Left lung (tissue), 14 donors: ENCODE measurements around the gene CISD2. TPM values are rescaled to one million over a fixed set of nuclear protein-coding genes. Genes with fewer than 3 reads are reported as not detected.
"Not testable (repeated sequence)": the region's sequence is repeated elsewhere in the genome, so short reads cannot be mapped to it uniquely, and the experiment has no call there.

Source experiments
- ATAC-seq: fragments of 200-7000 bp; cut with Tn5 transposase; one replicate; pipeline ENCODE4 v1.9.1; 2020; ENCODE audit warnings: moderate library complexity
- DNase-seq, 4 donors: peaks; one replicate each; pipeline ENCODE4 v3.0.0-alpha.2; 2013 to 2020
- H3K27ac ChIP-seq, 2 donors: fragments of 200-600 bp; sonication (generic) in 1 of 2; one replicate each; pipeline versions ENCODE4 v1.5.0 to v1.8.0; 2020 to 2021
- H3K27me3 ChIP-seq, 2 donors: fragments of 200-600 bp; sonication (generic) in 1 of 2; one replicate each; pipeline versions ENCODE4 v1.5.0 to v1.8.0; 2020 to 2021
- H3K36me3 ChIP-seq, 2 donors: fragments of 200-600 bp; sonication (generic) in 1 of 2; one replicate each; pipeline versions ENCODE4 v1.5.0 to v1.8.0; 2020 to 2021
- H3K4me1 ChIP-seq, 2 donors: fragments of 200-600 bp; one replicate each; pipeline ENCODE4 v1.8.0; 2021
- H3K4me3 ChIP-seq, 2 donors: fragments of 200-600 bp; sonication (generic) in 1 of 2; one replicate each; pipeline versions ENCODE4 v1.5.0 to v1.8.0; 2020 to 2021; ENCODE audit warnings: mild to moderate bottlenecking in 1 of 2
- H3K9me3 ChIP-seq, 2 donors: fragments of 200-600 bp; sonication (generic) in 1 of 2; one replicate each; pipeline versions ENCODE4 v1.5.0 to v1.8.0; 2020 to 2021
- CTCF ChIP-seq, 2 donors: fragments of 200-600 bp; sonication (generic) in 1 of 2; IDR thresholded peaks; one replicate each; pipeline versions ENCODE4 v1.5.0 to v1.8.0; 2021; ENCODE audit warnings: antibody characterized with exemption in 2 of 2
- intact Hi-C, 2 donors: fragments of 100-400 bp; cut with DNase I; formaldehyde crosslinking; loops; one replicate each; pipeline versions ENCODE4 v1.11.2 to v1.14.2; 2022
- long read RNA-seq, 12 donors: library from polyadenylated mRNA in 2 of 12; unstranded in 2 of 12; transcript quantifications; one replicate each; pipeline ENCODE4 v2.0.0 and lab custom pipeline, GENCODE V29; 2019 to 2026
- polyA plus RNA-seq, 6 donors: library from polyadenylated mRNA; unstranded; fragments of 120-200 nt; gene quantifications; one replicate each; pipeline ENCODE4 v1.2.1, GENCODE V29; 2013; ENCODE audit not compliant: insufficient read length in 6 of 6
- total RNA-seq, 2 donors: library from RNA; stranded (reverse); fragmentation: NEBNext Ultra II Directional; extraction: Animal tissue kit (Norgen Biotek cat#: 25700); gene quantifications; one replicate each; pipeline ENCODE4 v1.2.1, GENCODE V29; 2021
- donor health status: DM: no; HTN: yes; CAD: no.
- donor health status: DM: no; HTN: no; CAD: no.

CISD2 gene
- total RNA-seq, result 10 to 100 TPM; 30.6 to 38.6 TPM
- polyA plus RNA-seq, result 10 to 100 TPM; 30.6 to 38.0 (median 33.7) TPM
- long read RNA-seq, donor 1, full-length matches to known transcripts, result 52 of 83 reads
- long read RNA-seq, donor 1, partial matches to known transcripts, result 31 of 83 reads
- long read RNA-seq, donor 1, other reads (novel, unspliced or antisense), result 0 of 83 reads
- long read RNA-seq, donor 2, full-length matches to known transcripts, result 37 of 42 reads
- long read RNA-seq, donor 2, partial matches to known transcripts, result 5 of 42 reads
- long read RNA-seq, donor 2, other reads (novel, unspliced or antisense), result 0 of 42 reads
- long read RNA-seq, donor 3, full-length matches to known transcripts, result 40 of 40 reads
- long read RNA-seq, donor 3, partial matches to known transcripts, result 0 of 40 reads
- long read RNA-seq, donor 3, other reads (novel, unspliced or antisense), result 0 of 40 reads
- long read RNA-seq, donor 4, full-length matches to known transcripts, result 53 of 55 reads
- long read RNA-seq, donor 4, partial matches to known transcripts, result 2 of 55 reads
- long read RNA-seq, donor 4, other reads (novel, unspliced or antisense), result 0 of 55 reads
- long read RNA-seq, donor 5, full-length matches to known transcripts, result 43 of 43 reads
- long read RNA-seq, donor 5, partial matches to known transcripts, result 0 of 43 reads
- long read RNA-seq, donor 5, other reads (novel, unspliced or antisense), result 0 of 43 reads
- long read RNA-seq, donor 6, full-length matches to known transcripts, result 46 of 46 reads
- long read RNA-seq, donor 6, partial matches to known transcripts, result 0 of 46 reads
- long read RNA-seq, donor 6, other reads (novel, unspliced or antisense), result 0 of 46 reads
- long read RNA-seq, donor 7, full-length matches to known transcripts, result 19 of 19 reads
- long read RNA-seq, donor 7, partial matches to known transcripts, result 0 of 19 reads
- long read RNA-seq, donor 7, other reads (novel, unspliced or antisense), result 0 of 19 reads
- long read RNA-seq, donor 8, full-length matches to known transcripts, result 33 of 33 reads
- long read RNA-seq, donor 8, partial matches to known transcripts, result 0 of 33 reads
- long read RNA-seq, donor 8, other reads (novel, unspliced or antisense), result 0 of 33 reads
- long read RNA-seq, donor 9, result 0 reads
- long read RNA-seq, donor 10, full-length matches to known transcripts, result 44 of 44 reads
- long read RNA-seq, donor 10, partial matches to known transcripts, result 0 of 44 reads
- long read RNA-seq, donor 10, other reads (novel, unspliced or antisense), result 0 of 44 reads
- long read RNA-seq, donor 11, full-length matches to known transcripts, result 65 of 65 reads
- long read RNA-seq, donor 11, partial matches to known transcripts, result 0 of 65 reads
- long read RNA-seq, donor 11, other reads (novel, unspliced or antisense), result 0 of 65 reads
- long read RNA-seq, donor 12, full-length matches to known transcripts, result 28 of 28 reads
- long read RNA-seq, donor 12, partial matches to known transcripts, result 0 of 28 reads
- long read RNA-seq, donor 12, other reads (novel, unspliced or antisense), result 0 of 28 reads

GRCh38 chr4:102868781-102869568, at the start of gene CISD2:
CISD2 (plus strand) TSS chr4:102868992; CDS start chr4:102869085, 93 bp downstream.
- Histone ChIP-seq H3K9me3 (no peaks in the 10 kb centered on the region), H3K36me3 (no peaks in the 10 kb centered on the region), H3K27ac (peak within 1 kb of the TSS; percentile 96 to 98), H3K4me1 (peaks cover 11 to 32% of the 10 kb centered on the region in 2 donors), H3K4me3 (peak within 1 kb of the TSS; percentile 75), H3K27me3 (no peaks in the 10 kb centered on the region)
- DNase-seq, result peak; percentile 94 to 99 (median 94)
- TF ChIP-seq CTCF (IDR thresholded peaks at IDR 0.05), result no peak
- peak; percentile 97 for ATAC-seq
- intact Hi-C loops, result no loop called here

- peaks cover 0 to 27% of the 10 kb centered on the region in 2 donors for H3K36me3 ChIP-seq
- H3K9me3 ChIP-seq, ATAC-seq, DNase-seq, H3K27me3 ChIP-seq, intact Hi-C loops: not testable (repeated sequence)
- H3K4me3 ChIP-seq, result peak overlapping the region in 1 of 2 donors; percentile 10
- H3K27ac ChIP-seq, result peak overlapping the region; percentile 15 to 62
- H3K4me1 ChIP-seq, result peaks cover 74 to 100% of the 10 kb centered on the region in 2 donors
These were observed 49.7 kb upstream of the CISD2 start for GRCh38 chr4:102819100-102819499.

- Histone ChIP-seq H3K27me3 (no peaks in the 10 kb centered on the region), H3K36me3 (peaks cover 0 to 27% of the 10 kb centered on the region in 2 donors), H3K9me3 (no peaks in the 10 kb centered on the region), H3K27ac (peak overlapping the region; percentile 15 to 20), H3K4me3 (peak overlapping the region in 1 of 2 donors; percentile 10), H3K4me1 (peaks cover 72 to 100% of the 10 kb centered on the region in 2 donors)
- TF ChIP-seq CTCF (IDR thresholded peaks at IDR 0.05), result no peak
- ATAC-seq (no peak), DNase-seq (no peak)
- intact Hi-C loops, result no loop called here
These were observed 49.0 kb upstream of the CISD2 start for GRCh38 chr4:102819588-102820365.

GRCh38 chr4:102823464-102823863, 45.3 kb upstream of the CISD2 start:
- intact Hi-C loops, result no loop called here
- no peak for ATAC-seq

More at GRCh38 chr4:102823464-102823863, 45.3 kb upstream of the CISD2 start:
- no peaks in the 10 kb centered on the region for H3K9me3 ChIP-seq
- H3K36me3 ChIP-seq, result peaks cover 0 to 21% of the 10 kb centered on the region in 2 donors
- no peak for DNase-seq
- H3K27me3 ChIP-seq, result no peaks in the 10 kb centered on the region
- peak overlapping the region in 1 of 2 donors; percentile 100 for H3K27ac ChIP-seq
- no peak for TF ChIP-seq CTCF (IDR thresholded peaks at IDR 0.05)
- peak overlapping the region; percentile 11 to 93 for H3K4me3 ChIP-seq
- H3K4me1 ChIP-seq, result peaks cover 46 to 65% of the 10 kb centered on the region in 2 donors
